ENCODE data around the gene BAHCC1. TPM values are rescaled to one million over a fixed set of nuclear protein-coding genes. Genes with fewer than 3 reads are reported as not detected.
A peak's percentile ranks its signal among the peaks of the same experiment; 100 is the strongest.

The BAHCC1 gene
- total RNA-seq, result 6.9 TPM
- 10 to 100 TPM in 7 of 8 donors, 1 to 10 TPM in 1; 8.5 to 17.4 (median 15.6) TPM for polyA plus RNA-seq (ENCODE audit: insufficient read depth in 1 of 8, insufficient read length in 8 of 8, low replicate concordance in 1 of 8)
- long read RNA-seq, donor 1, partial matches to known transcripts, result 0 of 1 reads
- long read RNA-seq, donor 1, other reads (novel, unspliced or antisense), result 0 of 1 reads
- long read RNA-seq, donor 2, result 0 reads
- long read RNA-seq, donor 3, partial matches to known transcripts, result 0 of 2 reads
- long read RNA-seq, donor 3, other reads (novel, unspliced or antisense), result 0 of 2 reads
- long read RNA-seq, donor 4, partial matches to known transcripts, result 0 of 1 reads
- long read RNA-seq, donor 4, other reads (novel, unspliced or antisense), result 0 of 1 reads
- long read RNA-seq, donor 5, partial matches to known transcripts, result 0 of 2 reads
- long read RNA-seq, donor 5, other reads (novel, unspliced or antisense), result 0 of 2 reads
- long read RNA-seq, donor 6, partial matches to known transcripts, result 0 of 4 reads
- long read RNA-seq, donor 6, other reads (novel, unspliced or antisense), result 0 of 4 reads
- long read RNA-seq, donor 7, partial matches to known transcripts, result 0 of 1 reads
- long read RNA-seq, donor 7, other reads (novel, unspliced or antisense), result 0 of 1 reads
- long read RNA-seq, donor 8, partial matches to known transcripts, result 0 of 1 reads
- long read RNA-seq, donor 8, other reads (novel, unspliced or antisense), result 0 of 1 reads
- long read RNA-seq, donor 9, partial matches to known transcripts, result 0 of 1 reads
- long read RNA-seq, donor 9, other reads (novel, unspliced or antisense), result 0 of 1 reads
- long read RNA-seq, donor 10, partial matches to known transcripts, result 0 of 1 reads
- long read RNA-seq, donor 10, other reads (novel, unspliced or antisense), result 0 of 1 reads
- long read RNA-seq, donor 11, result 0 reads

DNA sequence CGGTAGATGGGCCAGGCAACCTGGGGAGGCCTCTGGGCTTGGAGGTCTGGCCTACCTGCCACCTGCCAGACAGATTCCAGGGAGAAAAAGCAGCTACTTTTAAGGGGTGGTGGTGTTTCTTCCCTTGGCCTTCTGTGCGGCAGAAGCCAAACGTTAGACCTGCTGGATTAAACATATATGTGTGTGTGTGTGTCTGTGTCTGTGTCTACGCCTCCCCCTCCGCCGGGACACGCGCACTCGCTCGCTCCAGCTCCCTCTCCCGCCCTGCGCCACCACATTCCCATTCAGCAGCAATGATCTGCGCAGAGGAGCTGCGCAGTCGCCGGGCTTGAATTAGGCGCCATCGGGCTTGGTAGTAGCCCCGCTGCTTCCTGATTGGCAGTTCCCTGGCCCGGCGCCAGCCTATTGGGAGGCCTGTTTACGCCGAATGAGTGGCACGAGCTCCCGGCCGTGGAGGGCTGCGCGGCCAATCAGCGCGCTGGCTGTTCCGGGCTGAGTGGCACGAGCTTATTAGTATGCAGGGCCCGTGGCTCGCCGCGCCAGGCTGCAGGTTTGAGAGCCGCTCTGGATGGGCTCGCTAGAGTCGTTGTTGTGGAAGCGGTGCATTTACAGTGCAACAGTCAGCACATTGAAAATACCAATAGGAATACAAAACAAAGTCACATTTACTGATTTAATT, at the start of gene BAHCC1:
TSS of gene BAHCC1 (plus strand) at position 537 of the 679 bp plus-strand sequence. CDS start 4,283 bp downstream, outside the sequence.
- Histone ChIP-seq H3K27me3 (ENCODE audit: control insufficient read depth, insufficient read depth, low read length) (no peaks in the 10 kb centered on the region), H3K4me1 (ENCODE audit: control insufficient read depth, insufficient read depth, low read length) (peaks cover 45% of the 10 kb centered on the region), H3K4me3 (ENCODE audit: low read length) (peak within 1 kb of the TSS; percentile 82), H3K36me3 (ENCODE audit: control insufficient read depth, insufficient read depth, low read length) (peaks cover 3% of the 10 kb centered on the region), H3K9me3 (replicated peaks; ENCODE audit: control insufficient read depth, low read depth, low read length) (no peaks in the 10 kb centered on the region), H3K27ac (ENCODE audit: low read length) (peak within 1 kb of the TSS; percentile 89)
- DNase-seq, result peak; percentile 100
- under 1% methylated on average over 28 of the region's 40 CpGs for WGBS (ENCODE audit: insufficient coverage)

DNA sequence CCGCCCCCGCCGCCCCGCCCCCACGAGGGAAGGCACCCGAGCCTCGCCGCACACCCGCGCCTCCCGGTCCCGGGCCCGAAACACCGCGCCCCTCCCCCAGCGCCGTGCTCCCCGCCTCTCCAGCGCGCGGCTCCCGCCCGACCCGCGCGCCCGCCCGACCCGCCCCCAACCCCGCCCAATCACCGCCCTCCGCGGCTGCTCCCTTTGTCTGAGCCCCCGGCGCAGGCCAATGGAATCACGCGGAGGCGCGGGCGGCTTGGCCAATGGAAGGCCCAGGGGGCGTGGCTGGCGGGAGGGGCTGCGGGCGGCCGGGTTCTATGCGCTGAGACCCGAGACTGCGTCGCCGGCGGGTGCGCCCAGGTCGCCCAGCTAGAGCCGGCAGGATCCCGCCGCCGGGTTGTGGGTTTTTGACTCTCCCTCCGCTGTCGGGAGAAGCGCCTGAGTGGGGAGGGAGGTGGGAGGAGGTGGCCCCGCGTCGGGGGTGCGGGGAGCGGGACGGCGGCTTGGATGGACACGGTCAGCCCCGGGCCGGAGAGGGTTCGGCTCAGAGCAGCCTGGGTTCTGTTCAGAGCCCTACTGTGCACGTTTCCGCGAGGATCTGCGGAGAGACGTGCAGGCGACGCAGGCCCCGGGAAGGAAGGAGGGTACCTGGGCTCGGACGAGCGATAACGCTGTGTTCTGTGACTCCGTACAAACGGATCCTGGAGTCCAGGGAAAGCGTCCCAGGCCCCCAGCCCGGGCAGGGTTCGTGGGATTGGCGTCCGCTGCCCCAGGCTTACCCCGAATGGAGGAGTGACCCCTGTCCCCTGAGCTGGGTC, 49.0 kb upstream of the BAHCC1 start:
- Histone ChIP-seq H3K4me1 (ENCODE audit: control insufficient read depth, insufficient read depth, low read length) (peaks cover 59% of the 10 kb centered on the region), H3K36me3 (ENCODE audit: control insufficient read depth, insufficient read depth, low read length) (peaks cover 6% of the 10 kb centered on the region), H3K9me3 (replicated peaks; ENCODE audit: control insufficient read depth, low read depth, low read length) (no peaks in the 10 kb centered on the region), H3K27me3 (ENCODE audit: control insufficient read depth, insufficient read depth, low read length) (no peaks in the 10 kb centered on the region), H3K4me3 (ENCODE audit: low read length) (peak overlapping the region; percentile 80), H3K27ac (ENCODE audit: low read length) (peak overlapping the region; percentile 94)
- 1% methylated on average over 77 of the region's 91 CpGs for WGBS (ENCODE audit: insufficient coverage)
- DNase-seq, result peak; percentile 99

DNA sequence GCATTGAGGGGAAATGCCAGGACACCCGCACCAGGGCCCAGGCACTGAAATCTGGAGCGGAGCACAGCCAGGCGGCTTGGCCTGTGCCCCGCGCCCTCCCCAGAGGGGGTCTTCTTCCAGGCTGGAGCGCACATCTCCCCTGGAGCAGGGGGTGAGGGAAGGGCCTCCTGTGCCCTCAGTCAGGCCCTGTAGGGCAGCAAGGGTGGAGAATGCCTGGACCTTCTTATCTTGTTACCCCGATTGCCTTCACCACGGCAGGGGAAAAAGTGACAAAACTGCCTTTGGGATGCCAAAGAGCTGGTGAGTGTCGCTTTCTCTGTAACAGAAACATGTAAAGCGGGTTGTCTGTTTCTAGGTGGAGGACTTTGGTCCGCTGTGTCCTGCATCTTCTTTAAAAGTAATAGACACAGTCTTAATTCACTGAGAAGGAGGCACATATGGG, 48.3 kb upstream of the BAHCC1 start:
- Histone ChIP-seq H3K4me3 (ENCODE audit: low read length) (peak overlapping the region; percentile 80), H3K4me1 (ENCODE audit: control insufficient read depth, insufficient read depth, low read length) (peaks cover 57% of the 10 kb centered on the region), H3K27ac (ENCODE audit: low read length) (peak overlapping the region; percentile 94), H3K27me3 (ENCODE audit: control insufficient read depth, insufficient read depth, low read length) (no peaks in the 10 kb centered on the region), H3K36me3 (ENCODE audit: control insufficient read depth, insufficient read depth, low read length) (peaks cover 6% of the 10 kb centered on the region), H3K9me3 (replicated peaks; ENCODE audit: control insufficient read depth, low read depth, low read length) (no peaks in the 10 kb centered on the region)
- WGBS (ENCODE audit: insufficient coverage), result 69% methylated on average over 3 of the region's 11 CpGs
- DNase-seq, result peak; percentile 39

DNA sequence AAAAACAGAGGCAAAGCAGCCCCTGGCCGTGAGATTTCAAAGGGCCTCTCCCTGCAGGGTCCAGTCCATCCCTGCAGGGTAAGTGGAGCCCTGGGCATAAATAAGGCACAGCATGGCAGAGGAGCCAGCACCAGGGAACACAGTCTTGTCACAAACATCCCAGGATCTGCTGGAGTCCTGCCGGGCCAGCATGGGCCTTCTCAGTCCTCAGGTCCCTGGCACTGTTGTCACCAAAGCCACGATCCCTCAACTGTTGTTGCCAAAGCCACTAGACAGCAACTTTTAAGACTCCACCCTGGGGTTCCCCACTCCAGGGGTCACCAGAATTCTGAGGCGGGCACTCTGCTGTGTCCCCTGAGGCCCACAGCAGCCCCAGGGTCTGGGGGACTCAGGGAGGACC, 47.8 kb upstream of the BAHCC1 start:
- H3K4me1 ChIP-seq (ENCODE audit: control insufficient read depth, insufficient read depth, low read length), result peaks cover 52% of the 10 kb centered on the region
- no peak overlapping the region for H3K4me3 ChIP-seq (ENCODE audit: low read length)
- H3K27ac ChIP-seq (ENCODE audit: low read length), result no peak overlapping the region
- WGBS (ENCODE audit: insufficient coverage), result 61% methylated on average over 4 of the region's 4 CpGs
- H3K9me3 ChIP-seq (replicated peaks; ENCODE audit: control insufficient read depth, low read depth, low read length), result no peaks in the 10 kb centered on the region
- H3K36me3 ChIP-seq (ENCODE audit: control insufficient read depth, insufficient read depth, low read length), result peaks cover 6% of the 10 kb centered on the region
- DNase-seq, result peak; percentile 21
- H3K27me3 ChIP-seq (ENCODE audit: control insufficient read depth, insufficient read depth, low read length), result no peaks in the 10 kb centered on the region

DNA sequence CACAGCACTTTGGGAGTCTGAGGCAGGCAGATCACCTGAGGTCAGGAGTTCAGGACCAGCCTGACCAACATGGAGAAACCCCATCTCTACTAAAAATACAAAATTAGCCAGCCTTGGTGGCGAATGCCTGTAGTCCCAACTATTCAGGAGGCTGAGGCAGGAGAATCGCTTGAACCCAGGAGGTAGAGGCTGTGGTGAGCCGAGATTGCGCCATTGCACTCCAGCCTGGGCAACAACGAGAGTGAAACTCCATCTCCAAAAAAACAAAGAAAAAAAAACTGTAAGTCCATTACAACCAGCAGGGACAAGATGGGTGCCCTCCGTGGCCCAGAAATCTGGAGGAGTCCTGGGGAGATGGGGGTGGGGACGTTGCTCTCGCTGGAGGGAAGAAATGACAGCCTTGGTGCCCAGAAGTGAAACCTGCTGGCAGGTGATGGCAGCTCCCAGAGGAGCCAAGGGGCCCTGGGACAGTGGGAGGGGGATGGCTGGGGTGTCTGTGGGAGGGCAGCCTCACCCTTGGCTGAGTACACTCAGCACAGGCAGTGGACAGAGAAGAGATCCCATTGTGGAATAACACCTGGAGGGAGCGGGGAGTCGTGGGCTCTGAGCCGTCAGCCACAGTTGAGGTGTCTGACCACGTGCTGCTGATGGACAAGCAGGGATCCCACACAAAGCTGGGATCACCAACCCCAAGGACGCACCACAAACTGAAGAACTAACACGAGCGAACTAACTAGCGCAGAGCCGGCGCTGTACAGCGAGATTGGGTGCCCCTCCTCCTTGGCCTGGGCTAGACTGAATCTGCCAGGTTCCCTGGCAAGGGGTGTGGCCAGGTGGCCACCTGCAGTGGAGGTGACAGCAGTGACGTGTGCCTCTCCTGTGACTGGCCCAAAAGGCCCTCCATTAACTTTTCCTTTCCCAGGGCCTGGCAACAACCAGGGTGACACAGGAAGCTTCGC, 46.9 kb upstream of the BAHCC1 start:
- 86% methylated on average over 16 of the region's 21 CpGs for WGBS (ENCODE audit: insufficient coverage)
- Histone ChIP-seq H3K36me3 (ENCODE audit: control insufficient read depth, insufficient read depth, low read length) (no peaks in the 10 kb centered on the region), H3K27ac (ENCODE audit: low read length) (peak overlapping the region; percentile 89), H3K4me3 (ENCODE audit: low read length) (no peak overlapping the region), H3K27me3 (ENCODE audit: control insufficient read depth, insufficient read depth, low read length) (no peaks in the 10 kb centered on the region), H3K9me3 (replicated peaks; ENCODE audit: control insufficient read depth, low read depth, low read length) (no peaks in the 10 kb centered on the region), H3K4me1 (ENCODE audit: control insufficient read depth, insufficient read depth, low read length) (peaks cover 49% of the 10 kb centered on the region)
- DNase-seq, result no peak

DNA sequence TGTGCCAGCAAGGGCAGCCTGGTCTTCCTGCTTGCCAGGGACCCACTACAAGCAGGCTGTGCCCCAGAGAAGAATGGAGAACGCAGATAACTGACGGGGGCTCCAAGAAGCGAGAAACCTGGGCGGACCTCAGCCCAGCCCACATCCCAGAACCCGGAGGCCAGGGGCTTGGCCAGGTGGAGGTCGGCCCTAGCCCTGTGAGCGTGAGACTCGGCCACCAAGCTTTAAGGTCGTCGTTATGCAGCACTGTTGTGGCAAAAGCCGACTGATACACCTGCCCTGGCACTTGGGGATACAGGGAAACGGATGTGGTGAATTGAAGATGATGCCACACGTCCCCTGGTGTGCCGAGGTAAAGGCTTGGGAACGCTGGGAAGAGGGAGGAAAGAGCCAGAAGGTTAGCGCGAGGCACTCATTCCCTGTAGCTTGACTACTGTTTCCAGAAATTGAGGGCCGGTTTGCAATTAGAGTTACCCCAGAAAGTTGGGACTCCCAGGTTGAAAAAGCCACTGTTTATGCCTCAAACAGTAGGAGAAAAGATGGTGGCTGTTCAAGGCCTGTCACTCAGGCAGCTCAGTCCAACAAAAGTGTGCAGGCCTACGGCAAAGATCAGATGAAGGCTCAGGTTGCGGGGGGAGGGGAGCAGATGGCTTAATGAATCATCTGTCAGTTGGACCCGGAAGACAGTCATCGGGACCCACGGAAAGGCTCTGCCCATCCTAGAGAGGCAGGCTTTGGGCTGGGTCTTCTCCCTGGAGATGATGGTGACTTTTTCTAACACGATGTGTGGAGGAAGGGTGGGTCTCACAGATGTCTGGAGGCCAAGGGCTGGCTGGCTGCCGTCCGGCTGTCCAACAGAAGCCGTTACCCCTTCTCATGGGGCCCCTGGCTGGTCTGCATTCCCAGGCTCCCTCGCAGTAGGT, 45.6 kb upstream of the BAHCC1 start:
- H3K9me3 ChIP-seq (replicated peaks; ENCODE audit: control insufficient read depth, low read depth, low read length), result no peaks in the 10 kb centered on the region
- WGBS (ENCODE audit: insufficient coverage), result 65% methylated on average over 26 of the region's 28 CpGs
- no peaks in the 10 kb centered on the region for H3K27me3 ChIP-seq (ENCODE audit: control insufficient read depth, insufficient read depth, low read length)
- H3K4me3 ChIP-seq (ENCODE audit: low read length), result no peak overlapping the region
- no peaks in the 10 kb centered on the region for H3K36me3 ChIP-seq (ENCODE audit: control insufficient read depth, insufficient read depth, low read length)
- DNase-seq, result peak; percentile 70
- H3K4me1 ChIP-seq (ENCODE audit: control insufficient read depth, insufficient read depth, low read length), result peaks cover 48% of the 10 kb centered on the region
- H3K27ac ChIP-seq (ENCODE audit: low read length), result peak overlapping the region; percentile 89

DNA sequence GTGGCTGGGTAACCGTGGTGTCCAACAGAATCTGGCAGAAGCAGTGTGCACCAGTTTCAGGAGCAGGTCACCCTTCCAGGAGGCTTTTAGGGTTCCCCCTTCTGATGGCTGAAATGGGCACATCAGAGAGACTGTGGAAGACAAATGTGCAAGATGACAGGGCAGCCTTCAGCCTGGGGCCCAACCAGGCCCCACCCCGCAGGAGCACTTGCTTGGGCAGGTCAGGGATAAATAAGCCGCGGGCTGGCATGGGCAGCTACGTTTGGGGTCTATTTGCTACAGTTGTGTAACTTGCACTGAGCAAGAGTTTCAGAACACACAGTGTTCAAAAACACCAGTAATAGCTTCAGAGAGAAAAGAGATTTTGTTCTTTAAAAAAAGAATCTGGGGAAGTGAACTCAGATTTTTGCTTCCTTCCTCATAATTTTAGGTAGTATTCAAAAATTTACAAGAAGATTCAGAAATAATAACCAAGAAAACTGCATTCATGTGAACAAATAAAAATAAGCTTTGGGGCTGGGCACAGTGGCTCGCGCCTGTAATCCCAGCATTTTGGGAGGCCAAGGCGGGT, 44.9 kb upstream of the BAHCC1 start:
- no peak for DNase-seq
- H3K4me1 ChIP-seq (ENCODE audit: control insufficient read depth, insufficient read depth, low read length), result peaks cover 48% of the 10 kb centered on the region
- no peaks in the 10 kb centered on the region for H3K36me3 ChIP-seq (ENCODE audit: control insufficient read depth, insufficient read depth, low read length)
- peak overlapping the region; percentile 89 for H3K27ac ChIP-seq (ENCODE audit: low read length)
- H3K27me3 ChIP-seq (ENCODE audit: control insufficient read depth, insufficient read depth, low read length), result no peaks in the 10 kb centered on the region
- WGBS (ENCODE audit: insufficient coverage), result 66% methylated on average over 8 of the region's 8 CpGs
- no peaks in the 10 kb centered on the region for H3K9me3 ChIP-seq (replicated peaks; ENCODE audit: control insufficient read depth, low read depth, low read length)
- no peak overlapping the region for H3K4me3 ChIP-seq (ENCODE audit: low read length)

All from muscle of leg (tissue), 16 donors.